SK-N-SH (cell line): ENCODE results near the gene SF3B6. TPM values are rescaled to one million over a fixed set of nuclear protein-coding genes. Genes with fewer than 3 reads are reported as not detected.

Source experiments
- CTCF ChIA-PET: fragments of 300-600, 350-600 bp; formaldehyde crosslinking; extraction: SDS; loops from one replicate; lab custom pipeline; 2021; lab: Yijun Ruan, JAX
- POLR2A ChIA-PET: fragments of 350-600 bp; sonication (Branson Sonifier 250); formaldehyde crosslinking; extraction: SDS; loops from one replicate; lab custom pipeline; 2020; ENCODE audit warnings: antibody characterized with exemption, inconsistent platforms; lab: Yijun Ruan, JAX
- DNase-seq: peaks from one replicate; pipeline ENCODE4 v3.0.0; 2012
- H2AFZ ChIP-seq: fragments of 200-600 bp; sonication (generic); 2 replicates; pipeline ENCODE4 v1.8.1; 2016; ENCODE audit warnings: antibody characterized with exemption, mild to moderate bottlenecking, low read depth
- H3F3A ChIP-seq: fragments of 200-600 bp; sonication (generic); replicated peaks from 2 replicates; pipeline ENCODE3; 2016; ENCODE audit warnings: antibody characterized with exemption, mild to moderate bottlenecking; ENCODE audit not compliant: insufficient read depth
- H3K27ac ChIP-seq, 2 experiments: fragments of 200-500 bp in 1 of 2; fragments of 200-600 bp in 1 of 2; sonication (Bioruptor generic) in 1 of 2; sonication (generic), shearing (Covaris generic) in 1 of 2; 2 replicates each; pipeline versions ENCODE4 v1.5.1 to v1.6.1; 2014 to 2016; ENCODE audit warnings: low read depth in 2 of 2, inconsistent platforms in 1 of 2, low read length in 1 of 2, mild to moderate bottlenecking in 1 of 2, mixed read lengths in 1 of 2
- H3K27me3 ChIP-seq: fragments of 200-600 bp; sonication (generic), shearing (Covaris generic); 2 replicates; pipeline ENCODE4 v1.6.1; 2016; ENCODE audit warnings: mixed run types; ENCODE audit not compliant: insufficient read depth
- H3K36me3 ChIP-seq, 2 experiments: fragments of 200-500 bp in 1 of 2; fragments of 200-600 bp in 1 of 2; sonication (Bioruptor generic) in 1 of 2; sonication (generic) in 1 of 2; replicated peaks in 1 of 2; 2 replicates each; pipeline versions ENCODE3 to v1.5.1; 2014 to 2016; ENCODE audit warnings: low read length in 1 of 2, mild to moderate bottlenecking in 1 of 2; ENCODE audit not compliant: insufficient read depth in 2 of 2, control insufficient read depth in 1 of 2
- H3K4me1 ChIP-seq, 2 experiments: fragments of 200-500 bp in 1 of 2; fragments of 200-600 bp in 1 of 2; sonication (Bioruptor generic) in 1 of 2; sonication (generic), shearing (Covaris generic) in 1 of 2; 2 replicates each; pipeline versions ENCODE4 v1.5.1 to v1.6.1; 2014 to 2016; ENCODE audit warnings: low read depth in 1 of 2, low read length in 1 of 2, mixed run types in 1 of 2; ENCODE audit not compliant: insufficient read depth in 2 of 2, control insufficient read depth in 1 of 2
- H3K4me2 ChIP-seq: fragments of 200-600 bp; sonication (generic), shearing (Covaris generic); 2 replicates; pipeline ENCODE4 v1.6.1; 2017; ENCODE audit warnings: mixed run types
- H3K4me3 ChIP-seq, 2 experiments: fragments of 200-500 bp in 1 of 2; fragments of 200-600 bp in 1 of 2; sonication (Bioruptor generic) in 1 of 2; sonication (generic), shearing (Covaris generic) in 1 of 2; 2 replicates each; pipeline versions ENCODE4 v1.5.1 to v1.8.1; 2014 to 2016; ENCODE audit warnings: low read depth in 2 of 2, inconsistent platforms in 1 of 2, low read length in 1 of 2, mild to moderate bottlenecking in 1 of 2, mixed read lengths in 1 of 2, moderate library complexity in 1 of 2
- H3K79me2 ChIP-seq: fragments of 200-600 bp; sonication (generic); 2 replicates; pipeline ENCODE4 v1.8.1; 2017; ENCODE audit warnings: mild to moderate bottlenecking; ENCODE audit not compliant: insufficient read depth
- H3K9ac ChIP-seq: fragments of 200-600 bp; sonication (generic); 2 replicates; pipeline ENCODE4 v1.6.1; 2017; ENCODE audit warnings: mixed run types
- H3K9me2 ChIP-seq: fragments of 200-600 bp; sonication (generic); 2 replicates; pipeline ENCODE4 v1.6.1; 2017; ENCODE audit warnings: mixed run types
- H3K9me3 ChIP-seq: fragments of 200-600 bp; sonication (generic); 2 replicates; pipeline ENCODE4 v1.6.1; 2017; ENCODE audit warnings: mixed run types, mild to moderate bottlenecking, moderate library complexity
- H4K20me1 ChIP-seq: fragments of 200-600 bp; sonication (generic); 2 replicates; pipeline ENCODE4 v1.6.1; 2017; ENCODE audit warnings: mild to moderate bottlenecking, mixed run types; ENCODE audit not compliant: insufficient read depth
- EP300 ChIP-seq, 2 experiments: IDR thresholded peaks; 2 replicates each; pipeline versions ENCODE4 v1.4.0 to v1.6.1; 2012; ENCODE audit warnings: borderline replicate concordance in 1 of 2, low read depth in 1 of 2, low read length in 1 of 2
- FOXJ3 ChIP-seq: sonication (generic); formaldehyde crosslinking; IDR thresholded peaks from 2 replicates; pipeline ENCODE4 v1.5.1; 2020; ENCODE audit warnings: mild to moderate bottlenecking, missing genetic modification reagents
- FOXM1 ChIP-seq: IDR thresholded peaks from 2 replicates; pipeline ENCODE4 v1.4.0; 2012; ENCODE audit warnings: low read depth, mild to moderate bottlenecking
- GATA2 ChIP-seq: sonication (generic); formaldehyde crosslinking; IDR thresholded peaks from 2 replicates; pipeline ENCODE4 v1.5.0; 2020; ENCODE audit warnings: mild to moderate bottlenecking, missing genetic modification reagents
- JUND ChIP-seq: IDR thresholded peaks from 2 replicates; pipeline ENCODE4 v1.4.0; 2012
- MAX ChIP-seq: IDR thresholded peaks from 2 replicates; pipeline ENCODE4 v1.4.0; 2012; ENCODE audit warnings: low read depth
- MEF2A ChIP-seq: IDR thresholded peaks from 2 replicates; pipeline ENCODE4 v1.4.0; 2012; ENCODE audit warnings: low read depth, borderline replicate concordance
- MXI1 ChIP-seq: IDR thresholded peaks from 2 replicates; pipeline ENCODE4 v1.6.1; 2012; ENCODE audit warnings: mild to moderate bottlenecking, low read depth, low read length, improper control_type of control experiment
- NFIC ChIP-seq: IDR thresholded peaks from 2 replicates; pipeline ENCODE4 v1.4.0; 2012; ENCODE audit warnings: borderline replicate concordance
- PBX3 ChIP-seq: IDR thresholded peaks from 2 replicates; pipeline ENCODE4; 2012
- POLR2AphosphoS5 ChIP-seq: IDR thresholded peaks from 2 replicates; pipeline ENCODE4 v1.6.1; 2012; ENCODE audit warnings: low read depth, low read length
- RAD21 ChIP-seq: IDR thresholded peaks from 2 replicates; pipeline ENCODE4 v1.6.1; 2012; ENCODE audit warnings: mild to moderate bottlenecking, low read length
- RCOR1 ChIP-seq: fragments of 150-350 bp; IDR thresholded peaks from 2 replicates; pipeline ENCODE4 v1.6.1; 2017; ENCODE audit warnings: antibody characterized with exemption, low read length
- REST ChIP-seq: IDR thresholded peaks from 2 replicates; pipeline ENCODE4 v1.6.1; 2012; ENCODE audit warnings: mild to moderate bottlenecking, low read depth, low read length, moderate library complexity
- RFX5 ChIP-seq: IDR thresholded peaks from 2 replicates; pipeline ENCODE4 v1.6.1; 2012; ENCODE audit warnings: mild to moderate bottlenecking, improper control_type of control experiment, low read length
- RXRA ChIP-seq: IDR thresholded peaks from 2 replicates; pipeline ENCODE4 v1.4.0; 2012; ENCODE audit warnings: low read depth, mild to moderate bottlenecking, borderline replicate concordance
- TCF12 ChIP-seq: IDR thresholded peaks from 2 replicates; pipeline ENCODE4 v1.4.0; 2012
- WGBS: methylation state at CpG from one replicate; pipeline ENCODE4 v1.1.6; 2017; ENCODE audit warnings: low lambda C conversion rate; 5-methylcytosine and 5-hydroxymethylcytosine counted together
- polyA plus RNA-seq, 3 experiments: library from polyadenylated mRNA; depleted of rRNA; stranded (reverse); fragments of >200 nt; gene quantifications; 2 replicates each; pipeline ENCODE4 v1.2.3, GENCODE V29; 2012
- TF ChIP-seq, protein P1 (sequence below): fragments of 200-600 bp; sonication (generic); IDR thresholded peaks from 2 replicates; pipeline ENCODE4 v1.6.1; 2017; ENCODE audit warnings: antibody characterized with exemption, mild to moderate bottlenecking, moderate library complexity
- TF ChIP-seq, protein P2 (sequence below): IDR thresholded peaks from 2 replicates; pipeline ENCODE4 v1.4.0; 2012; ENCODE audit warnings: low read depth, borderline replicate concordance

Gene SF3B6
- polyA plus RNA-seq, 1 of the 3 experiments (the other 2 are of a cell fraction), result 275 TPM

DNA sequence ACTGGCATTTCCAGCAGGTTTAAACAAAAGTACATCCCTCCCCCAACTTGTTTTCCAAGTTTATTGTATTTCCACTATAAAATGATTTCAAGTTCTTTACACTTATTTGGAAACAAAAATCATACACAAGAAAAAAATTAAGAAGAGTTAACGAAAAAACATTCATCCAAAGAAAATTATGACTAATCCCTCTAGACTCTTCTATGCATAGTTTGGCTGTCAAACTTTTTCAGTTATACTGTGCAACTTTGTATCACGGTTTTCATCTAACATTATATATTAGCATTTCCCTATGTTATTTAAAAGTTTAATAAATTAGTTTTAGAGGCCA, 29.6 kb downstream of the SF3B6 start:
- ChIA-PET POLR2A (interaction anchor here (1.0 to 1.7 kb wide), 5 partner anchors 12 to 222 kb away, joined by 3 to 16 read pairs (median 4); partner anchors contain the start of genes SF3B6 and TP53I3), CTCF (interaction anchor here (0.6 to 5.1 kb wide), 3 partner anchors 119 to 352 kb away, joined by 3 to 38 read pairs (median 5); partner anchors contain the start of gene ATAD2B)
- peak overlapping the region; percentile 75 to 89 for H3K4me3 ChIP-seq
- H3K36me3 ChIP-seq, result no peaks in the 10 kb centered on the region
- no peaks in the 10 kb centered on the region for H3K9me3 ChIP-seq
- H4K20me1 ChIP-seq, result no peaks in the 10 kb centered on the region
- H3K4me1 ChIP-seq, result peaks cover 3 to 16% of the 10 kb centered on the region in 2 experiments; a peak in 2 of 4 replicates
- peak overlapping the region; percentile 71 for H3K4me2 ChIP-seq
- H3K27ac ChIP-seq, result peak overlapping the region in 1 of 2 experiments; percentile 54; a peak in 1 of 4 replicates
- H3K9ac ChIP-seq, result peak overlapping the region; percentile 75
- peaks cover 15% of the 10 kb centered on the region for H3F3A ChIP-seq
- H2AFZ ChIP-seq, result peak overlapping the region; percentile 87
- no peaks in the 10 kb centered on the region for H3K27me3 ChIP-seq
- peaks cover 52% of the 10 kb centered on the region for H3K79me2 ChIP-seq
- 1% methylated on average over 2 of the region's 2 CpGs for WGBS
- TF ChIP-seq MAX (no peak), RCOR1 (no peak), MXI1 (no peak), GATA2 (CRISPR knock-in tag) (no peak), NFIC (no peak), TCF12 (no peak), PBX3 (no peak), RFX5 (no peak), FOXM1 (no peak), FOXJ3 (CRISPR knock-in tag) (no peak), EP300 (IDR thresholded peaks at IDR 0.05; ENCODE audit: borderline replicate concordance in 1 of 2, low read depth in 1 of 2, low read length in 1 of 2) (no peak), MEF2A (no peak), RXRA (no peak), JUND (no peak), RAD21 (no peak), POLR2AphosphoS5 (no peak), REST (no peak)
- TF ChIP-seq, protein P1, sequence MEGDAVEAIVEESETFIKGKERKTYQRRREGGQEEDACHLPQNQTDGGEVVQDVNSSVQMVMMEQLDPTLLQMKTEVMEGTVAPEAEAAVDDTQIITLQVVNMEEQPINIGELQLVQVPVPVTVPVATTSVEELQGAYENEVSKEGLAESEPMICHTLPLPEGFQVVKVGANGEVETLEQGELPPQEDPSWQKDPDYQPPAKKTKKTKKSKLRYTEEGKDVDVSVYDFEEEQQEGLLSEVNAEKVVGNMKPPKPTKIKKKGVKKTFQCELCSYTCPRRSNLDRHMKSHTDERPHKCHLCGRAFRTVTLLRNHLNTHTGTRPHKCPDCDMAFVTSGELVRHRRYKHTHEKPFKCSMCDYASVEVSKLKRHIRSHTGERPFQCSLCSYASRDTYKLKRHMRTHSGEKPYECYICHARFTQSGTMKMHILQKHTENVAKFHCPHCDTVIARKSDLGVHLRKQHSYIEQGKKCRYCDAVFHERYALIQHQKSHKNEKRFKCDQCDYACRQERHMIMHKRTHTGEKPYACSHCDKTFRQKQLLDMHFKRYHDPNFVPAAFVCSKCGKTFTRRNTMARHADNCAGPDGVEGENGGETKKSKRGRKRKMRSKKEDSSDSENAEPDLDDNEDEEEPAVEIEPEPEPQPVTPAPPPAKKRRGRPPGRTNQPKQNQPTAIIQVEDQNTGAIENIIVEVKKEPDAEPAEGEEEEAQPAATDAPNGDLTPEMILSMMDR, result no peak
- TF ChIP-seq, protein P2, sequence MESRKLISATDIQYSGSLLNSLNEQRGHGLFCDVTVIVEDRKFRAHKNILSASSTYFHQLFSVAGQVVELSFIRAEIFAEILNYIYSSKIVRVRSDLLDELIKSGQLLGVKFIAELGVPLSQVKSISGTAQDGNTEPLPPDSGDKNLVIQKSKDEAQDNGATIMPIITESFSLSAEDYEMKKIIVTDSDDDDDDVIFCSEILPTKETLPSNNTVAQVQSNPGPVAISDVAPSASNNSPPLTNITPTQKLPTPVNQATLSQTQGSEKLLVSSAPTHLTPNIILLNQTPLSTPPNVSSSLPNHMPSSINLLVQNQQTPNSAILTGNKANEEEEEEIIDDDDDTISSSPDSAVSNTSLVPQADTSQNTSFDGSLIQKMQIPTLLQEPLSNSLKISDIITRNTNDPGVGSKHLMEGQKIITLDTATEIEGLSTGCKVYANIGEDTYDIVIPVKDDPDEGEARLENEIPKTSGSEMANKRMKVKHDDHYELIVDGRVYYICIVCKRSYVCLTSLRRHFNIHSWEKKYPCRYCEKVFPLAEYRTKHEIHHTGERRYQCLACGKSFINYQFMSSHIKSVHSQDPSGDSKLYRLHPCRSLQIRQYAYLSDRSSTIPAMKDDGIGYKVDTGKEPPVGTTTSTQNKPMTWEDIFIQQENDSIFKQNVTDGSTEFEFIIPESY, result no peak
- TF ChIP-seq, all 33 proteins: peak for 0
- DNase-seq, result no peak
- H3K9me2 ChIP-seq, result no peaks in the 10 kb centered on the region
